PC-3 (cell line): Measurements from ENCODE around the gene ADAM22.

Experiments used
- CTCF ChIP-seq: fragments of 300-600 bp; sonication (generic); conservative IDR thresholded peaks from 2 replicates; pipeline ENCODE4 v1.5.1; 2017; ENCODE audit warnings: antibody characterized with exemption, low read depth, mild to moderate bottlenecking, low read length
- EZH2 ChIP-seq: fragments of 300-600 bp; sonication (generic); IDR thresholded peaks from one replicate; pipeline ENCODE4 v1.6.1; 2017; ENCODE audit warnings: antibody characterized with exemption, mild to moderate bottlenecking, low read length; ENCODE audit not compliant: unreplicated experiment
- EZH2phosphoT487 ChIP-seq: fragments of 300-600 bp; sonication (generic); IDR thresholded peaks from 2 replicates; pipeline ENCODE4 v1.6.1; 2018; ENCODE audit warnings: mild to moderate bottlenecking, antibody characterized with exemption, low read length, borderline replicate concordance

GRCh38 chr7:88040694-88041093 is 106.6 kb downstream of the ADAM22 start:
- no peak for TF ChIP-seq CTCF
- no peak for TF ChIP-seq EZH2phosphoT487
- no peak for TF ChIP-seq EZH2
